IMR-90 (cell line): ENCODE measurements around the gene ABCC10. TPM values are rescaled to one million over a fixed set of nuclear protein-coding genes. Genes with fewer than 3 reads are reported as not detected.

Experiments used
- ATAC-seq: fragments of 200-7000 bp; cut with Tn5 transposase; 2 replicates; pipeline ENCODE4 v1.9.1; 2020; ENCODE audit warnings: low read depth, mild to moderate bottlenecking, moderate library complexity
- BruUV-seq: library from RNA; stranded (reverse); fragments of 400-500 nt; replicated peaks from 2 replicates; lab custom pipeline; 2021; lab: Mats Ljungman, UMichigan
- CTCF ChIA-PET: fragments of 300-600 bp; formaldehyde crosslinking; extraction: SDS; loops from one replicate; lab custom pipeline; 2021; ENCODE audit warnings: antibody characterized with exemption; lab: Yijun Ruan, JAX
- POLR2A ChIA-PET: fragments of 300-600 bp; sonication (Branson Sonifier 250); formaldehyde crosslinking; loops from one replicate; lab custom pipeline; 2022; ENCODE audit warnings: antibody characterized with exemption; ENCODE audit not compliant: unreplicated experiment; lab: Charles Lee
- DNase-seq: peaks from one replicate; pipeline ENCODE4 v3.0.0; 2013
- H2AFZ ChIP-seq: replicated peaks from 2 replicates; pipeline ENCODE3; 2013; ENCODE audit warnings: low read length, mild to moderate bottlenecking; ENCODE audit not compliant: poor library complexity
- H2AK5ac ChIP-seq: 2 replicates; pipeline ENCODE4 v1.6.1; 2013; ENCODE audit warnings: low read depth, low read length, inconsistent platforms
- H2AK9ac ChIP-seq: replicated peaks from 2 replicates; pipeline ENCODE3; 2013; ENCODE audit warnings: mild to moderate bottlenecking, low read depth, low read length, moderate library complexity; ENCODE audit not compliant: poor library complexity
- H2BK120ac ChIP-seq: 2 replicates; pipeline ENCODE4 v1.6.1; 2013; ENCODE audit warnings: low read depth, low read length, inconsistent platforms
- H2BK15ac ChIP-seq: 3 replicates; pipeline ENCODE4 v1.6.1; 2013; ENCODE audit warnings: low read depth, low read length, inconsistent platforms
- H2BK20ac ChIP-seq: 2 replicates; pipeline ENCODE4 v1.6.1; 2013; ENCODE audit warnings: low read depth, mild to moderate bottlenecking, inconsistent platforms, low read length, moderate library complexity
- H2BK5ac ChIP-seq: 2 replicates; pipeline ENCODE4 v1.6.1; 2013; ENCODE audit warnings: mild to moderate bottlenecking, low read depth, low read length, inconsistent platforms; ENCODE audit not compliant: poor library complexity, severe bottlenecking
- H3K14ac ChIP-seq: replicated peaks from 2 replicates; pipeline ENCODE4 v1.6.1; 2013; ENCODE audit warnings: low read depth, low read length, inconsistent platforms
- H3K18ac ChIP-seq: 2 replicates; pipeline ENCODE4 v1.6.1; 2013; ENCODE audit warnings: low read depth, low read length, control low read depth
- H3K23ac ChIP-seq: 2 replicates; pipeline ENCODE4 v1.6.1; 2013; ENCODE audit warnings: low read depth, low read length, inconsistent platforms
- H3K27ac ChIP-seq: 2 replicates; pipeline ENCODE4 v1.5.1; 2013; ENCODE audit warnings: mild to moderate bottlenecking, control low read depth, low read length; ENCODE audit not compliant: insufficient read depth
- H3K27me3 ChIP-seq: 2 replicates; pipeline ENCODE4 v1.6.1; 2013; ENCODE audit warnings: low read length; ENCODE audit not compliant: control insufficient read depth, insufficient read depth
- H3K36me3 ChIP-seq: 2 replicates; pipeline ENCODE4 v1.6.1; 2013; ENCODE audit warnings: low read length, mixed read lengths; ENCODE audit not compliant: control insufficient read depth, insufficient read depth
- H3K4ac ChIP-seq: 2 replicates; pipeline ENCODE4 v1.6.1; 2013; ENCODE audit warnings: low read depth, low read length, inconsistent platforms
- H3K4me1 ChIP-seq: 2 replicates; pipeline ENCODE4 v1.6.1; 2013; ENCODE audit warnings: low read length, mixed read lengths; ENCODE audit not compliant: control insufficient read depth, insufficient read depth
- H3K4me2 ChIP-seq: 2 replicates; pipeline ENCODE4 v1.6.1; 2013; ENCODE audit warnings: low read depth, mild to moderate bottlenecking, control low read depth, low read length, moderate library complexity
- H3K4me3 ChIP-seq: 2 replicates; pipeline ENCODE4 v1.5.1; 2013; ENCODE audit warnings: low read depth, mild to moderate bottlenecking, control low read depth, low read length, moderate library complexity; ENCODE audit not compliant: insufficient read depth
- H3K56ac ChIP-seq: 2 replicates; pipeline ENCODE4 v1.6.1; 2013; ENCODE audit warnings: low read length, inconsistent platforms; ENCODE audit not compliant: insufficient read depth; ENCODE audit errors: extremely low read depth
- H3K79me1 ChIP-seq, 2 experiments: 2 replicates each; pipeline ENCODE4 v1.6.1; 2013; ENCODE audit warnings: low read length in 2 of 2, inconsistent platforms in 1 of 2, low read depth in 1 of 2
- H3K9ac ChIP-seq: 2 replicates; pipeline ENCODE4 v1.6.1; 2013; ENCODE audit warnings: low read depth, low read length, control low read depth
- H3K9me1 ChIP-seq: 2 replicates; pipeline ENCODE4 v1.6.1; 2013; ENCODE audit warnings: low read length, inconsistent platforms; ENCODE audit not compliant: insufficient read depth
- H3K9me3 ChIP-seq: 2 replicates; pipeline ENCODE4 v1.6.1; 2013; ENCODE audit warnings: low read length; ENCODE audit not compliant: control insufficient read depth, insufficient read depth
- H4K20me1 ChIP-seq: 2 replicates; pipeline ENCODE4 v1.6.1; 2013; ENCODE audit warnings: low read length, inconsistent platforms; ENCODE audit not compliant: insufficient read depth
- H4K5ac ChIP-seq: 2 replicates; pipeline ENCODE4 v1.6.1; 2013; ENCODE audit warnings: mild to moderate bottlenecking, low read depth, low read length, control low read depth
- H4K8ac ChIP-seq, 2 experiments: 2 replicates each; pipeline ENCODE4 v1.6.1; 2013; ENCODE audit warnings: low read depth in 2 of 2, low read length in 2 of 2, control low read depth in 1 of 2, inconsistent platforms in 1 of 2
- H4K91ac ChIP-seq: 2 replicates; pipeline ENCODE4 v1.6.1; 2013; ENCODE audit warnings: low read depth, low read length, inconsistent platforms; ENCODE audit not compliant: insufficient read depth
- BHLHE40 ChIP-seq: fragments of 150-350 bp; IDR thresholded peaks from 2 replicates; pipeline ENCODE4 v1.6.1; 2016; ENCODE audit warnings: mild to moderate bottlenecking, low read depth, low read length
- CHD1 ChIP-seq: IDR thresholded peaks from 2 replicates; pipeline ENCODE4 v1.6.1; 2012; ENCODE audit warnings: low read depth, low read length, improper control_type of control experiment
- CTCF ChIP-seq: conservative IDR thresholded peaks from 2 replicates; pipeline ENCODE4 v1.5.1; 2012; ENCODE audit warnings: mild to moderate bottlenecking, low read depth, low read length, improper control_type of control experiment
- ELK1 ChIP-seq: fragments of 150-350 bp; IDR thresholded peaks from 2 replicates; pipeline ENCODE4 v1.6.1; 2016; ENCODE audit warnings: low read depth, mild to moderate bottlenecking, low read length, moderate library complexity, borderline replicate concordance
- MAFK ChIP-seq: IDR thresholded peaks from 2 replicates; pipeline ENCODE4 v1.6.1; 2012; ENCODE audit warnings: low read depth, low read length, improper control_type of control experiment
- MAZ ChIP-seq: IDR thresholded peaks from 2 replicates; pipeline ENCODE4 v1.6.1; 2012; ENCODE audit warnings: low read depth, mild to moderate bottlenecking, low read length, improper control_type of control experiment, moderate library complexity, borderline replicate concordance
- MXI1 ChIP-seq: IDR thresholded peaks from 2 replicates; pipeline ENCODE4 v1.6.1; 2012; ENCODE audit warnings: low read depth, mild to moderate bottlenecking, low read length, moderate library complexity, borderline replicate concordance
- NFE2L2 ChIP-seq: fragments of 150-350 bp; IDR thresholded peaks from 2 replicates; pipeline ENCODE4 v1.6.1; 2016; ENCODE audit warnings: low read depth, mild to moderate bottlenecking, low read length
- POLR2A ChIP-seq: IDR thresholded peaks from 2 replicates; pipeline ENCODE4 v1.6.1; 2012; ENCODE audit warnings: mild to moderate bottlenecking, low read depth, low read length
- RAD21 ChIP-seq: IDR thresholded peaks from 2 replicates; pipeline ENCODE4 v1.6.1; 2012; ENCODE audit warnings: low read length, improper control_type of control experiment
- RCOR1 ChIP-seq: IDR thresholded peaks from 2 replicates; pipeline ENCODE4 v1.6.1; 2012; ENCODE audit warnings: mild to moderate bottlenecking, low read length, improper control_type of control experiment; ENCODE audit not compliant: insufficient replicate concordance
- USF2 ChIP-seq: fragments of 150-350 bp; IDR thresholded peaks from 2 replicates; pipeline ENCODE4 v1.6.1; 2017; ENCODE audit warnings: mild to moderate bottlenecking, antibody characterized with exemption, low read length, low read depth
- WGBS, 2 experiments: methylation state at CpG; one replicate each; pipeline versions ENCODE4 v1.1.5 to v1.1.7; 2013; ENCODE audit warnings: missing lambda C conversion rate in 2 of 2; ENCODE audit not compliant: insufficient read length in 1 of 2; ENCODE audit errors: extremely low coverage in 2 of 2; 5-methylcytosine and 5-hydroxymethylcytosine counted together
- dilution Hi-C: fragments of 300-500 bp; cut with HindIII; formaldehyde crosslinking; loops from one replicate; pipeline ENCODE4 v1.14.3; 2018; ENCODE audit warnings: low sequenced_read_pairs; ENCODE audit not compliant: unreplicated experiment
- in situ Hi-C: fragments of 300-500 bp; cut with MboI; formaldehyde crosslinking; loops from 3 replicates; pipeline ENCODE4 v1.14.3; 2019; ENCODE audit warnings: low sequenced_read_pairs, inconsistent platforms, mixed read lengths
- intact Hi-C: fragments of 100-400 bp; cut with micrococcal nuclease; formaldehyde crosslinking; loops from 2 replicates; pipeline ENCODE4 v1.10.0; 2022
- polyA plus RNA-seq, 3 experiments: library from polyadenylated mRNA; depleted of rRNA; stranded (reverse); fragments of >200 nt; gene quantifications; 2 replicates each; pipeline ENCODE4 v1.2.3, GENCODE V29; 2012; ENCODE audit warnings: low replicate concordance in 1 of 3
- total RNA-seq: library from RNA; depleted of rRNA; stranded (reverse); fragments of >200 nt; gene quantifications from 2 replicates; pipeline ENCODE4 v1.2.3, GENCODE V29; 2012

The ABCC10 gene
- total and polyA plus RNA-seq, 2 of the 4 experiments (the other 2 are of a cell fraction) = 7.0 to 26.3 TPM

GRCh38 chr6:43494766-43495165 is 67.4 kb downstream of the ABCC10 start:
- POLR2A ChIA-PET = no interaction called here

More at GRCh38 chr6:43494766-43495165, 67.4 kb downstream of the ABCC10 start:
- Histone ChIP-seq H3K36me3 (peaks cover 13% of the 10 kb centered on the region), H3K18ac (no peak overlapping the region), H2AK9ac (peak overlapping the region; percentile 17), H3K56ac (no peak overlapping the region), H3K4me1 (peaks cover 46% of the 10 kb centered on the region), H2BK5ac (peak overlapping the region; percentile 11), H3K14ac (no peak overlapping the region), H4K91ac (no peak overlapping the region), H3K27me3 (no peaks in the 10 kb centered on the region), H2BK120ac (no peak overlapping the region), H3K9ac (no peak overlapping the region), H3K23ac (no peak overlapping the region), H4K8ac (no peak overlapping the region), H3K9me3 (no peaks in the 10 kb centered on the region), H3K27ac (no peak overlapping the region), H2BK20ac (no peak overlapping the region), H2AFZ (no peak overlapping the region), H4K20me1 (peaks cover 22% of the 10 kb centered on the region; the same call in 1 of the 2 replicates), H4K5ac (no peak overlapping the region), H3K79me1 (peaks cover 34 to 67% of the 10 kb centered on the region in 2 experiments), H2BK15ac (no peak overlapping the region), H3K9me1 (peaks cover 34% of the 10 kb centered on the region), H2AK5ac (no peak overlapping the region), H3K4me2 (no peak overlapping the region), H3K4me3 (no peak overlapping the region), H3K4ac (no peak overlapping the region)
- CTCF ChIA-PET = interaction anchor here (0.5 to 3.3 kb wide), 2 partner anchors 12 to 14 kb away, joined by 3 to 17 read pairs; no protein-coding TSS in a partner anchor
- DNase-seq (no peak), ATAC-seq (no peak)
- BruUV-seq = no TSS peak
- intact Hi-C loops = loop anchor here (5.0 kb wide), 1 partner anchor 127 kb away; the partner anchor contains the start of gene ZNF318
- in situ Hi-C loops = loop anchor here (5.0 to 10.0 kb wide), 3 partner anchors 32 to 237 kb away; no protein-coding TSS in a partner anchor
- dilution Hi-C loops = no loop called here
- no peak for TF ChIP-seq MAZ
- TF ChIP-seq CTCF = no peak
- no peak for TF ChIP-seq MAFK
- no peak for TF ChIP-seq RAD21
- TF ChIP-seq RCOR1 = no peak
- TF ChIP-seq ELK1 = no peak
- TF ChIP-seq MXI1 = no peak
- no peak for TF ChIP-seq CHD1
- no peak for TF ChIP-seq POLR2A
- TF ChIP-seq BHLHE40 = no peak
- TF ChIP-seq NFE2L2 = no peak
- no peak for TF ChIP-seq USF2
- 95% methylated on average over 3 of the region's 4 CpGs; no CpG with 5 or more reads in 1 of the 2 experiments for WGBS, 2 experiments
